Spinal cord (tissue), 10 donors: ENCODE results near the gene BCL7A. TPM values are rescaled to one million over a fixed set of nuclear protein-coding genes. Genes with fewer than 3 reads are reported as not detected.
A peak's percentile ranks its signal among the peaks of the same experiment; 100 is the strongest.

Experiments
- DNase-seq, 6 donors: peaks; one replicate each; pipeline versions ENCODE4 v3.0.0 to v3.0.0-alpha.2; 2013 to 2015; ENCODE audit warnings: low spot score in 6 of 6, low read depth in 4 of 6
- H3K27ac ChIP-seq: one replicate; pipeline ENCODE4 v1.5.1; 2013; ENCODE audit warnings: low read depth, low read length, control low read depth
- H3K27me3 ChIP-seq: one replicate; pipeline ENCODE4 v1.6.1; 2013; ENCODE audit warnings: low read length; ENCODE audit not compliant: control insufficient read depth, insufficient read depth
- H3K36me3 ChIP-seq: one replicate; pipeline ENCODE4 v1.6.1; 2013; ENCODE audit warnings: low read length; ENCODE audit not compliant: control insufficient read depth, insufficient read depth
- H3K4me1 ChIP-seq: one replicate; pipeline ENCODE4 v1.6.1; 2013; ENCODE audit warnings: low read length; ENCODE audit not compliant: control insufficient read depth, insufficient read depth
- H3K4me3 ChIP-seq: one replicate; pipeline ENCODE4 v1.5.1; 2013; ENCODE audit warnings: low read depth, low read length, control low read depth
- H3K9me3 ChIP-seq: one replicate; pipeline ENCODE4 v1.6.1; 2013; ENCODE audit warnings: low read length; ENCODE audit not compliant: control insufficient read depth, insufficient read depth
- WGBS: methylation state at CpG from one replicate; pipeline ENCODE4 v1.1.5; 2013; ENCODE audit warnings: missing lambda C conversion rate; ENCODE audit not compliant: insufficient coverage; 5-methylcytosine and 5-hydroxymethylcytosine counted together
- polyA plus RNA-seq, 2 donors: library from polyadenylated mRNA; unstranded; fragments of 120-200 nt; gene quantifications; one replicate each; pipeline ENCODE4 v1.2.1, GENCODE V29; 2013; ENCODE audit not compliant: insufficient read length in 2 of 2
- total RNA-seq, 2 donors: library from RNA; depleted of rRNA in 1 of 2; stranded (reverse); fragments of 120-200 nt in 1 of 2; fragments of >200 nt in 1 of 2; gene quantifications; one replicate each; pipeline versions ENCODE4 v1.2.3 to v1.2.4, GENCODE V29; 2013 to 2014
- donor health status: healthy.

The BCL7A gene
- total and polyA plus RNA-seq, 4 donors: 17.9 to 45.6 (median 31.7) TPM

GRCh38 chr12:122081697-122082221 lies 60.1 kb downstream of the BCL7A start:
- peak in 2 of 6 donors; percentile 42 to 46 for DNase-seq
- Histone ChIP-seq H3K27me3 (no peaks in the 10 kb centered on the region), H3K36me3 (peaks cover 24% of the 10 kb centered on the region), H3K4me3 (peak overlapping the region; percentile 81), H3K9me3 (no peaks in the 10 kb centered on the region), H3K27ac (peak overlapping the region; percentile 51), H3K4me1 (peaks cover 54% of the 10 kb centered on the region)
- 41% methylated on average over 5 of the region's 7 CpGs for WGBS

- Histone ChIP-seq H3K4me3 (no peak overlapping the region), H3K27me3 (no peaks in the 10 kb centered on the region), H3K4me1 (peaks cover 55% of the 10 kb centered on the region), H3K9me3 (no peaks in the 10 kb centered on the region), H3K36me3 (peaks cover 33% of the 10 kb centered on the region), H3K27ac (peak overlapping the region; percentile 64)
- peak in 1 of 6 donors; percentile 43 for DNase-seq
- 68% methylated on average over 3 of the region's 6 CpGs for WGBS
These were observed 61.1 kb downstream of the BCL7A start for GRCh38 chr12:122082621-122083356.

GRCh38 chr12:122084857-122085405 lies 63.2 kb downstream of the BCL7A start:
- H3K27me3 ChIP-seq: no peaks in the 10 kb centered on the region
- no peaks in the 10 kb centered on the region for H3K9me3 ChIP-seq
- over 99% methylated on average over 10 of the region's 13 CpGs for WGBS
- peaks cover 37% of the 10 kb centered on the region for H3K36me3 ChIP-seq
- DNase-seq: no peak
- peaks cover 55% of the 10 kb centered on the region for H3K4me1 ChIP-seq
- H3K27ac ChIP-seq: no peak overlapping the region
- H3K4me3 ChIP-seq: no peak overlapping the region

GRCh38 chr12:122085591-122085990 lies 63.9 kb downstream of the BCL7A start:
- Histone ChIP-seq H3K4me3 (no peak overlapping the region), H3K27ac (no peak overlapping the region), H3K36me3 (peaks cover 37% of the 10 kb centered on the region), H3K4me1 (peaks cover 49% of the 10 kb centered on the region), H3K9me3 (no peaks in the 10 kb centered on the region), H3K27me3 (no peaks in the 10 kb centered on the region)
- DNase-seq: no peak
- 97% methylated on average over 5 of the region's 5 CpGs for WGBS

GRCh38 chr12:122086116-122086515 lies 64.4 kb downstream of the BCL7A start:
- no peak for DNase-seq
- WGBS: 97% methylated on average over 6 of the region's 8 CpGs
- Histone ChIP-seq H3K4me3 (no peak overlapping the region), H3K27me3 (no peaks in the 10 kb centered on the region), H3K9me3 (no peaks in the 10 kb centered on the region), H3K4me1 (peaks cover 45% of the 10 kb centered on the region), H3K27ac (no peak overlapping the region), H3K36me3 (peaks cover 37% of the 10 kb centered on the region)

- DNase-seq: no peak
- Histone ChIP-seq H3K27me3 (no peaks in the 10 kb centered on the region), H3K4me1 (peaks cover 39% of the 10 kb centered on the region), H3K9me3 (no peaks in the 10 kb centered on the region), H3K4me3 (no peak overlapping the region), H3K27ac (no peak overlapping the region), H3K36me3 (peaks cover 37% of the 10 kb centered on the region)
- WGBS: 84% methylated on average over 17 of the region's 18 CpGs
These were observed 65.1 kb downstream of the BCL7A start for GRCh38 chr12:122086641-122087285.

GRCh38 chr12:122087431-122088178 lies 65.9 kb downstream of the BCL7A start:
- Histone ChIP-seq H3K4me1 (peaks cover 34% of the 10 kb centered on the region), H3K36me3 (peaks cover 37% of the 10 kb centered on the region), H3K9me3 (no peaks in the 10 kb centered on the region), H3K4me3 (no peak overlapping the region), H3K27me3 (no peaks in the 10 kb centered on the region), H3K27ac (peak overlapping the region; percentile 68)
- WGBS: 84% methylated on average over 16 of the region's 17 CpGs
- DNase-seq: no peak

GRCh38 chr12:122088179-122088810 lies 66.6 kb downstream of the BCL7A start:
- Histone ChIP-seq H3K9me3 (no peaks in the 10 kb centered on the region), H3K4me1 (peaks cover 31% of the 10 kb centered on the region), H3K27ac (peak overlapping the region; percentile 68), H3K4me3 (no peak overlapping the region), H3K36me3 (peaks cover 40% of the 10 kb centered on the region), H3K27me3 (no peaks in the 10 kb centered on the region)
- peak in 1 of 6 donors; percentile 64 for DNase-seq
- 83% methylated on average over 1 of the region's 9 CpGs for WGBS

GRCh38 chr12:122089077-122089476 lies 67.4 kb downstream of the BCL7A start:
- Histone ChIP-seq H3K36me3 (peaks cover 39% of the 10 kb centered on the region), H3K27me3 (no peaks in the 10 kb centered on the region), H3K4me1 (peaks cover 29% of the 10 kb centered on the region), H3K4me3 (no peak overlapping the region), H3K27ac (peak overlapping the region; percentile 68), H3K9me3 (no peaks in the 10 kb centered on the region)
- peak in 1 of 6 donors; percentile 41 for DNase-seq
- no CpG with 5 or more reads among the region's 2 CpGs for WGBS
